Body of pancreas (tissue), 4 donors: ENCODE data around the gene MAMSTR. TPM values are rescaled to one million over a fixed set of nuclear protein-coding genes. Genes with fewer than 3 reads are reported as not detected.
"Not testable (repeated sequence)": the region's sequence is repeated elsewhere in the genome, so short reads cannot be mapped to it uniquely, and the experiment has no call there.

ENCODE experiments used
- ATAC-seq: fragments of 150-250 bp; one replicate; pipeline ENCODE4 v1.9.1; 2016
- DNase-seq, 4 donors: peaks; one replicate each; pipeline ENCODE4 v3.0.0-alpha.2; 2019
- H3K27ac ChIP-seq, 4 donors: fragments of 200-600 bp; sonication (generic); 1 replicate in 3 of 4; 2 replicates in 1 of 4; pipeline versions ENCODE4 v1.5.1 to v1.6.1; 2016 to 2019; ENCODE audit warnings: mild to moderate bottlenecking in 1 of 4, mixed read lengths in 1 of 4, moderate library complexity in 1 of 4
- H3K27me3 ChIP-seq, 2 donors: fragments of 200-600 bp; sonication (generic); one replicate each; pipeline ENCODE4 v1.6.0; 2016; ENCODE audit warnings: mild to moderate bottlenecking in 1 of 2
- H3K36me3 ChIP-seq, 2 donors: fragments of 200-600 bp; sonication (generic); replicated peaks in 1 of 2; 2 replicates each; pipeline ENCODE4 v1.5.1; 2016; ENCODE audit warnings: low read depth in 2 of 2; ENCODE audit not compliant: insufficient read depth in 1 of 2
- H3K4me1 ChIP-seq: fragments of 200-600 bp; sonication (generic); one replicate; pipeline ENCODE4 v1.6.0; 2016
- H3K4me3 ChIP-seq, 2 donors: fragments of 200-600 bp; sonication (generic); 1 replicate in 1 of 2; 2 replicates in 1 of 2; pipeline ENCODE4 v1.5.1; 2016 to 2019
- H3K9me3 ChIP-seq, 3 donors: fragments of 200-600 bp; sonication (generic); 1 replicate in 2 of 3; 2 replicates in 1 of 3; pipeline ENCODE4 v1.5.1; 2016
- CTCF ChIP-seq, 7 experiments: fragments of 450-650 bp in 4 of 7; fragments of 200-600 bp in 3 of 7; sonication (generic) in 3 of 7; IDR thresholded peaks; one replicate each; pipeline ENCODE4 v1.5.1; 2016 to 2019; ENCODE audit warnings: antibody characterized with exemption in 7 of 7
- POLR2A ChIP-seq, 3 donors: fragments of 450-650 bp; IDR thresholded peaks; one replicate each; pipeline ENCODE4 v1.6.1; 2016; ENCODE audit warnings: antibody characterized with exemption in 3 of 3, mild to moderate bottlenecking in 2 of 3
- WGBS, 2 donors: methylation state at CpG; one replicate each; pipeline ENCODE4 v1.1.5; 2017; 5-methylcytosine and 5-hydroxymethylcytosine counted together
- intact Hi-C: fragments of 100-400 bp; cut with DNase I; formaldehyde crosslinking; loops from one replicate; pipeline ENCODE4 v1.15.1; 2023
- total RNA-seq, 2 donors: library from RNA; depleted of rRNA; stranded (reverse); fragments of >200 nt; gene quantifications; one replicate each; pipeline ENCODE4 v1.1.0, GENCODE V29; 2016

MAMSTR gene
- 1 to 10 TPM in 1 of 2 donors, under 1 TPM in 1; 0.26 to 7.3 TPM for total RNA-seq

GRCh38 chr19:48719263-48720171 is at the start of gene MAMSTR:
MAMSTR (minus strand) TSS chr19:48719725; CDS start chr19:48719031, 694 bp downstream.
- peak in 1 of 4 donors; percentile 31 for DNase-seq
- Histone ChIP-seq H3K27ac (peak within 1 kb of the TSS in 3 of 4 donors; percentile 72 to 91 (median 88)), H3K4me3 (no peak within 1 kb of the TSS), H3K9me3 (no peaks in the 10 kb centered on the region), H3K4me1 (peaks cover 40% of the 10 kb centered on the region), H3K27me3 (no peaks in the 10 kb centered on the region), H3K36me3 (no peaks in the 10 kb centered on the region)
- TF ChIP-seq CTCF (IDR thresholded peaks at IDR 0.05), result peak in 1 of 7 experiments; percentile 8
- no peak for TF ChIP-seq POLR2A (IDR thresholded peaks at IDR 0.05)
- intact Hi-C loops, result no loop called here
- no peak for ATAC-seq
- 58 to 67% methylated on average over 9 to 33 of the region's 33 CpGs for WGBS, 2 donors

- no peak for TF ChIP-seq CTCF (IDR thresholded peaks at IDR 0.05)
- TF ChIP-seq POLR2A (IDR thresholded peaks at IDR 0.05), result no peak
- Histone ChIP-seq H3K9me3 (no peaks in the 10 kb centered on the region), H3K4me3 (no peak overlapping the region), H3K4me1 (peaks cover 73% of the 10 kb centered on the region), H3K27ac (peak overlapping the region; percentile 18 to 93 (median 88)), H3K36me3 (no peaks in the 10 kb centered on the region), H3K27me3 (no peaks in the 10 kb centered on the region)
- intact Hi-C loops, result no loop called here
- DNase-seq (peak in 3 of 4 donors; percentile 40 to 61 (median 44)), ATAC-seq (peak; percentile 20)
- 29 to 47% methylated on average over 11 of the region's 11 CpGs for WGBS, 2 donors
These were observed 49.6 kb upstream of the MAMSTR start for GRCh38 chr19:48768994-48769713.

GRCh38 chr19:48768171-48768753 is 48.7 kb upstream of the MAMSTR start:
- intact Hi-C loops, ATAC-seq, H3K27me3 ChIP-seq, H3K4me3 ChIP-seq, H3K9me3 ChIP-seq, H3K36me3 ChIP-seq: not testable (repeated sequence)
- Histone ChIP-seq H3K4me1 (peaks cover 64% of the 10 kb centered on the region), H3K27ac (peak overlapping the region in 3 of 4 donors; percentile 83 to 93 (median 92))
- DNase-seq, result peak in 1 of 4 donors; percentile 31
- whole genome bisulfite sequencing, 2 donors, result 26 to 27% methylated on average over 6 of the region's 6 CpGs

GRCh38 chr19:48765816-48766215 is 46.3 kb upstream of the MAMSTR start:
- H3K4me3 ChIP-seq, H3K9me3 ChIP-seq, H3K36me3 ChIP-seq, ATAC-seq, intact Hi-C loops, H3K27me3 ChIP-seq: not testable (repeated sequence)
- peak overlapping the region in 2 of 4 donors; percentile 36 to 37 for H3K27ac ChIP-seq
- DNase-seq, result peak in 1 of 4 donors; percentile 14
- H3K4me1 ChIP-seq, result peaks cover 41% of the 10 kb centered on the region
- WGBS, 2 donors, result 22 to 32% methylated on average over 5 of the region's 5 CpGs

- WGBS, 2 donors, result 75 to 82% methylated on average over 16 of the region's 16 CpGs
- peak; percentile 31 for ATAC-seq
- Histone ChIP-seq H3K9me3 (no peaks in the 10 kb centered on the region), H3K4me3 (no peak overlapping the region), H3K27me3 (no peaks in the 10 kb centered on the region), H3K36me3 (no peaks in the 10 kb centered on the region), H3K27ac (peak overlapping the region in 1 of 4 donors; percentile 34), H3K4me1 (peaks cover 5% of the 10 kb centered on the region)
- peak in 1 of 4 donors; percentile 6 for DNase-seq
- intact Hi-C loops, result no loop called here
- TF ChIP-seq POLR2A (IDR thresholded peaks at IDR 0.05), result no peak
- TF ChIP-seq CTCF (IDR thresholded peaks at IDR 0.05), result no peak
These were observed 41.1 kb upstream of the MAMSTR start for GRCh38 chr19:48760504-48761205.
